Colonic mucosa (tissue), 4 donors: ENCODE results near the gene PGK1. TPM values are rescaled to one million over a fixed set of nuclear protein-coding genes. Genes with fewer than 3 reads are reported as not detected.
"Not testable (repeated sequence)": the region's sequence is repeated elsewhere in the genome, so short reads cannot be mapped to it uniquely, and the experiment has no call there.

Experiments
- DNase-seq: peaks from one replicate; pipeline ENCODE4 v3.0.0-alpha.2; 2020
- H3K27ac ChIP-seq: fragments of 200-600 bp; one replicate; pipeline ENCODE4 v1.8.0; 2021
- H3K27me3 ChIP-seq: fragments of 200-600 bp; one replicate; pipeline ENCODE4 v1.8.0; 2021
- H3K36me3 ChIP-seq: fragments of 200-600 bp; one replicate; pipeline ENCODE4 v1.8.0; 2021
- H3K4me1 ChIP-seq: fragments of 200-600 bp; one replicate; pipeline ENCODE4 v1.8.0; 2021; ENCODE audit warnings: mild to moderate bottlenecking
- H3K4me3 ChIP-seq: fragments of 200-600 bp; one replicate; pipeline ENCODE4 v1.8.0; 2021
- H3K9ac ChIP-seq, 2 donors: one replicate each; pipeline ENCODE4 v1.7.0; 2013; ENCODE audit warnings: control low read depth in 2 of 2, low read depth in 2 of 2, low read length in 2 of 2
- H3K9me3 ChIP-seq: fragments of 200-600 bp; one replicate; pipeline ENCODE4 v1.8.0; 2021
- intact Hi-C: fragments of 100-400 bp; cut with DNase I; formaldehyde crosslinking; loops from one replicate; pipeline ENCODE4 v1.14.1; 2022
- total RNA-seq, 2 donors: library from RNA; stranded (reverse); fragmentation: NEBNext Ultra II Directional in 1 of 2; extraction: Animal tissue kit (Norgen Biotek cat#: 25700) in 1 of 2; gene quantifications; one replicate each; pipeline ENCODE4 v1.2.1, GENCODE V29; 2021
- TF ChIP-seq, protein P1 (sequence below): fragments of 200-600 bp; IDR thresholded peaks from one replicate; pipeline ENCODE4 v1.8.0; 2022; ENCODE audit warnings: antibody characterized with exemption, mild to moderate bottlenecking
- donor health status: healthy.
- donor health status: DM: no; HTN: no; CAD: no.
- donor health status: DM: no; HTN: no; CAD: no.

The PGK1 gene
- 100 to 1,000 TPM; 500 to 706 TPM for total RNA-seq

DNA sequence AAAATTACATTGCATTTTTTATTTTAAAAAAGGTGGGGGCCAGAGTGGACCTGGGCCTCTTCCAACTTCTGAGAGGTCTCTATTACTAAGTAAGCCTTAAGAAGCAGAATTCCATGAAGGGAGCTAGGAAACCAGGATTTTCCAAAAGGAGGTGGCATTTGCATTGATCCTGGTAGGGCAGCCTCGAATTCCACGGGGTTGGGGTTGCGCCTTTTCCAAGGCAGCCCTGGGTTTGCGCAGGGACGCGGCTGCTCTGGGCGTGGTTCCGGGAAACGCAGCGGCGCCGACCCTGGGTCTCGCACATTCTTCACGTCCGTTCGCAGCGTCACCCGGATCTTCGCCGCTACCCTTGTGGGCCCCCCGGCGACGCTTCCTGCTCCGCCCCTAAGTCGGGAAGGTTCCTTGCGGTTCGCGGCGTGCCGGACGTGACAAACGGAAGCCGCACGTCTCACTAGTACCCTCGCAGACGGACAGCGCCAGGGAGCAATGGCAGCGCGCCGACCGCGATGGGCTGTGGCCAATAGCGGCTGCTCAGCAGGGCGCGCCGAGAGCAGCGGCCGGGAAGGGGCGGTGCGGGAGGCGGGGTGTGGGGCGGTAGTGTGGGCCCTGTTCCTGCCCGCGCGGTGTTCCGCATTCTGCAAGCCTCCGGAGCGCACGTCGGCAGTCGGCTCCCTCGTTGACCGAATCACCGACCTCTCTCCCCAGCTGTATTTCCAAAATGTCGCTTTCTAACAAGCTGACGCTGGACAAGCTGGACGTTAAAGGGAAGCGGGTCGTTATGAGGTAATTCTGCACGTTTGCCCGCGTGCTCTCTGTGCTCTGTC lies at the start of gene PGK1:
Gene PGK1, plus strand, starts transcription at position 626 of the 824 bp plus-strand sequence. Its CDS starts 93 bp downstream, at position 719.
- Histone ChIP-seq H3K4me3 (peak within 1 kb of the TSS; percentile 66), H3K27me3 (no peaks in the 10 kb centered on the region), H3K9ac (peak within 1 kb of the TSS; percentile 96), H3K36me3 (no peaks in the 10 kb centered on the region), H3K9me3 (no peaks in the 10 kb centered on the region), H3K27ac (peak within 1 kb of the TSS; percentile 98), H3K4me1 (no peaks in the 10 kb centered on the region)
- DNase-seq = peak; percentile 94
- intact Hi-C loops = no loop called here
- TF ChIP-seq, protein P1, sequence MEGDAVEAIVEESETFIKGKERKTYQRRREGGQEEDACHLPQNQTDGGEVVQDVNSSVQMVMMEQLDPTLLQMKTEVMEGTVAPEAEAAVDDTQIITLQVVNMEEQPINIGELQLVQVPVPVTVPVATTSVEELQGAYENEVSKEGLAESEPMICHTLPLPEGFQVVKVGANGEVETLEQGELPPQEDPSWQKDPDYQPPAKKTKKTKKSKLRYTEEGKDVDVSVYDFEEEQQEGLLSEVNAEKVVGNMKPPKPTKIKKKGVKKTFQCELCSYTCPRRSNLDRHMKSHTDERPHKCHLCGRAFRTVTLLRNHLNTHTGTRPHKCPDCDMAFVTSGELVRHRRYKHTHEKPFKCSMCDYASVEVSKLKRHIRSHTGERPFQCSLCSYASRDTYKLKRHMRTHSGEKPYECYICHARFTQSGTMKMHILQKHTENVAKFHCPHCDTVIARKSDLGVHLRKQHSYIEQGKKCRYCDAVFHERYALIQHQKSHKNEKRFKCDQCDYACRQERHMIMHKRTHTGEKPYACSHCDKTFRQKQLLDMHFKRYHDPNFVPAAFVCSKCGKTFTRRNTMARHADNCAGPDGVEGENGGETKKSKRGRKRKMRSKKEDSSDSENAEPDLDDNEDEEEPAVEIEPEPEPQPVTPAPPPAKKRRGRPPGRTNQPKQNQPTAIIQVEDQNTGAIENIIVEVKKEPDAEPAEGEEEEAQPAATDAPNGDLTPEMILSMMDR = no peak

DNA sequence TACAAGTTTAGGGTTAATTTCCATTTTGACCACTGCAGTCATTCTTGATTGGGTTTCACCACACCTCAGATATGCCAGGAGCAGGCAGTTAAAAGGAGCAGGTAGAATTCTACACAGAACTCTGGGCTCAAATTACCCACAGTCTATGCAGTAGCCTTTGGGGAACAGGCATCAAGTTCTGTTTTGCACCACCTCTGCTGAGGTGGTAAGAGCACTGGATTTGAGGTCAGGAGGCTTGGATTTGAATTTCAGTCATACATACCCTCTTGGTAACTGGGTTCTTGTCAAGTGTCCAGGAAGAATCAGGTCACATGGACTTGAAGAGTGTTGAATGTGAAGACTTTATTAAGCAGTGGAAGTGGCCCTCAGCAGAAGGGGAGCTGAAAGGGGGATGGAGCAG lies 40.4 kb upstream of the PGK1 start:
- H3K9ac ChIP-seq = no peak overlapping the region
- no peaks in the 10 kb centered on the region for H3K4me1 ChIP-seq
- no peaks in the 10 kb centered on the region for H3K36me3 ChIP-seq
- no peak for DNase-seq
- no peaks in the 10 kb centered on the region for H3K9me3 ChIP-seq
- intact Hi-C loops = no loop called here
- no peak overlapping the region for H3K27ac ChIP-seq
- no peaks in the 10 kb centered on the region for H3K27me3 ChIP-seq
- TF ChIP-seq, protein P1 = no peak
- H3K4me3 ChIP-seq = no peak overlapping the region

DNA sequence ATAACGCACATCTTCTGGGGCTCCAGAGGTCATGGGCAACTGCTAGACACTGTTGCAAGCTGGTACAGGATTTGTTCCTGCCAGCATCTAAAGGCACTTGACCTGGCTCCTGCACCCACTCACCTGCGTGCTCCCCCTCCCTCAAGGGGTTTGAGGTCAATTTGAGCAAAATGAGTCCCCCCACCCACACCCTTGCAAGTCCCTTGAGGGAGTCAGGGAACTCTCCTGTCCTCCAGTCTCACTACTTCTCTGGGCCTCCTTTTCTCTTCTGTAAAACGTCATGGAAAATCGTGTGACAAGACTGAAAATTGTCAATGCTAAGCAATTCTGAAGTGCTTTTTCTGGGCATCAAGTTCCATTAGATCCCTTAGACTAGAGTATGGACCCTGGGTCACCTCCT lies 39.9 kb upstream of the PGK1 start:
- Histone ChIP-seq H3K4me1 (no peaks in the 10 kb centered on the region), H3K27me3 (no peaks in the 10 kb centered on the region), H3K27ac (no peak overlapping the region), H3K4me3 (no peak overlapping the region), H3K9ac (no peak overlapping the region), H3K36me3 (no peaks in the 10 kb centered on the region), H3K9me3 (no peaks in the 10 kb centered on the region)
- TF ChIP-seq, protein P1 = no peak
- no peak for DNase-seq
- intact Hi-C loops = no loop called here

DNA sequence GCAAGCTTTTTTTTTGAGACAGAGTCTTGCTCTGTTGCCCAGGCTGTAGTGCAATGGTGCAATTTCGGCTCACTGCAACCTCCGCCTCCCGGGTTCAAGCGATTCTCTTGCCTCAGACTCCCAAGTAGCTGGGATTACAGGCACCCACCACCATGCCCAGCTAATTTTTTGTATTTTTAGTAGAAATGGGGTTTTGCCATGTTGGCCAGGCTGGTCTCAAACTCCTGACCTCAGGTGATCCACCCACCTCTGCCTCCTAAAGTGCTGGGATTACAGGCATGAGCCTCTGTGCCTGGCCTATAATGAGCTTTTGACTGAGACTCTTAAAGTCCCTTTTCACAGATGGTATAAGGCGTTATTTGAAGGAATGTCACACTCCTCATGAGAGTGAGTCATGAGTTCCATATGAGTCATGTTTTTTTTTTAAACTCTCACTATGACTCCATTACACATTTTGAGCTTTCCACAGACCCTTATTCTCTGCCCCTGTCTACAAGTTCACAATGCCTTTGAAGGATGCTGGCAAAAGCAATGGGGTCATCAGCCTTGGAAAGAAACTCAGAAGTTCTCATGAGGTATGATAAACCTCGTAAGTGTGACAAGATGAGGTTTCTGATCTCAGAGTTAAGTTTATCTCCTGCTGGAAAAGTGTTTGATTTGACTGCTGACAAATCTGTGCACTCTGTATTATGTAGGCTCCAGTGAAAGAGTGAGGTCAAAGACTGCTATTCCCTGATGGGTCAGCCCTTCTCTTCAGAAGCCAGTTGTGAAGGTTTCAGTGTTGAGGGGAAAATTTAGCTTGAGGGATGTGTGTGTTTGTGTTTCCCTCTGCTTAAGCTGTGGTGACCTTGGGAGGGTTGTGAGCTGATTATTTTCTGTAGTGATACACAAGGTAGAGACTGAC lies 39.1 kb upstream of the PGK1 start:
- H3K4me1 ChIP-seq, H3K4me3 ChIP-seq, H3K36me3 ChIP-seq, H3K9me3 ChIP-seq, DNase-seq, H3K27ac ChIP-seq, intact Hi-C loops, H3K27me3 ChIP-seq, H3K9ac ChIP-seq: not testable (repeated sequence)

DNA sequence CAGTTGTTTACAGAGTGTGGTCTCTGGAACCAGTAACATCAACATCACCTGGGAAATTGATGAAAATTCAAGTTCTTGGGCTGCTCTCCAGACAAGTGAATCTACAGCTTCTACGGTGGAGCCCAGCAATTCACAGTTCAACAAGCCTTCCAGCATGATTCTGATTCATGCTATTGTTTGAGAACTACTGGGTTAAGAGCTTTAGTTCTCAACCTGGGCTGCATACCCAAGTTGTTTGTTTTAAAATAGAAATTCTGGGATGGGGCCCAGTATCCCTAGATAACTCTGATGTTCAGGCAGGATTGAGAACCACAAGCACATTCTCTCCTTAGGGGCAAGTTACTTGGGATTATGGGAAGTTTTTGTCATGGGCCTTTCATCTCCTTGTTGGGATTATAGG lies 37.9 kb upstream of the PGK1 start:
- Histone ChIP-seq H3K4me3 (no peak overlapping the region), H3K4me1 (no peaks in the 10 kb centered on the region), H3K9me3 (no peaks in the 10 kb centered on the region), H3K9ac (no peak overlapping the region), H3K36me3 (no peaks in the 10 kb centered on the region), H3K27ac (no peak overlapping the region), H3K27me3 (no peaks in the 10 kb centered on the region)
- TF ChIP-seq, protein P1 = no peak
- intact Hi-C loops = no loop called here
- DNase-seq = no peak
